ENCODE results near the gene ASIC4.
A peak's percentile ranks its signal among the peaks of the same experiment; 100 is the strongest.

ASIC4 gene

DNA sequence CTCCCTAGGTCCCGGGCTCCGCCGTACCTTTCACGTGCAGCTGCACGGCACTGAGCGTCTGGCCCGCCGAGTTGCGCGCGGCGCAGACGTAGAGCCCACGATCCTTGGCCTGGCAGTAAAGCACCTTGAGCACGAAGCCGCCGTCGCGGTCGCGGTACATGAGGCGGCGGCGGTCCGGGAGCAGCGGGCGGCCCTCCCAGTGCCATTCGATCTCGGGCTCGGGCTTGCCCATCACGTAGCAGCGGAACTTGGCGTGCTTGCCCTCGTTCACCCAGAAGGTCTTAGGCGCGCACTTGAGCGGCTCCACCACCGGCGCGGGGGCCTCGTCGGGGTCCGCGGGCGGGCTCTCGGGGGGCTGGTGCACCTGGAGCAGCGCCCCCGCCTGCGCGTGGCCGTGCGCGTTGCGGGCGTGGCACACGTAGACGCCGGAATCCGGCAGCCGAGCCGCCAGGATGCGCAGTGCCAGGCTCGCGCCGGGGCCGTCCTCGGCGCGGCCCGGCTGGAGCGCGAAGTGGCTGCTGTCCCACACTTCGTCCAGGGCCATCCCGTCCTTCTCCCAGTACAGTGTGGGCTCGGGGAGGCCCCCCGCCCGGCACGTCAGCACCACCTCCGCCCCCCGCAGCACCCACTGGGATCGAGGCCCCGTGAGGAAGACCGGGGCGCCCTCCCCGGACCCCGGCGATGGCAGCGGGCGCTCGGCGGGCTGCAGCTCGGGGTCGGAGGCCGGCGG lies 56.1 kb downstream of the ASIC4 start:
- DNase-seq (ENCODE audit: low read depth), result no peak
- H3K4me3 ChIP-seq (ENCODE audit: low read depth, low read length), result peak overlapping the region; percentile 58
- in situ Hi-C loops (cut with HindIII; ENCODE audit: low sequenced_read_pairs), result no loop called here
- TF ChIP-seq, protein P1, sequence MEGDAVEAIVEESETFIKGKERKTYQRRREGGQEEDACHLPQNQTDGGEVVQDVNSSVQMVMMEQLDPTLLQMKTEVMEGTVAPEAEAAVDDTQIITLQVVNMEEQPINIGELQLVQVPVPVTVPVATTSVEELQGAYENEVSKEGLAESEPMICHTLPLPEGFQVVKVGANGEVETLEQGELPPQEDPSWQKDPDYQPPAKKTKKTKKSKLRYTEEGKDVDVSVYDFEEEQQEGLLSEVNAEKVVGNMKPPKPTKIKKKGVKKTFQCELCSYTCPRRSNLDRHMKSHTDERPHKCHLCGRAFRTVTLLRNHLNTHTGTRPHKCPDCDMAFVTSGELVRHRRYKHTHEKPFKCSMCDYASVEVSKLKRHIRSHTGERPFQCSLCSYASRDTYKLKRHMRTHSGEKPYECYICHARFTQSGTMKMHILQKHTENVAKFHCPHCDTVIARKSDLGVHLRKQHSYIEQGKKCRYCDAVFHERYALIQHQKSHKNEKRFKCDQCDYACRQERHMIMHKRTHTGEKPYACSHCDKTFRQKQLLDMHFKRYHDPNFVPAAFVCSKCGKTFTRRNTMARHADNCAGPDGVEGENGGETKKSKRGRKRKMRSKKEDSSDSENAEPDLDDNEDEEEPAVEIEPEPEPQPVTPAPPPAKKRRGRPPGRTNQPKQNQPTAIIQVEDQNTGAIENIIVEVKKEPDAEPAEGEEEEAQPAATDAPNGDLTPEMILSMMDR (IDR thresholded peaks at IDR 0.05; ENCODE audit: low read depth, low read length, missing control alignments), result no peak

DNA sequence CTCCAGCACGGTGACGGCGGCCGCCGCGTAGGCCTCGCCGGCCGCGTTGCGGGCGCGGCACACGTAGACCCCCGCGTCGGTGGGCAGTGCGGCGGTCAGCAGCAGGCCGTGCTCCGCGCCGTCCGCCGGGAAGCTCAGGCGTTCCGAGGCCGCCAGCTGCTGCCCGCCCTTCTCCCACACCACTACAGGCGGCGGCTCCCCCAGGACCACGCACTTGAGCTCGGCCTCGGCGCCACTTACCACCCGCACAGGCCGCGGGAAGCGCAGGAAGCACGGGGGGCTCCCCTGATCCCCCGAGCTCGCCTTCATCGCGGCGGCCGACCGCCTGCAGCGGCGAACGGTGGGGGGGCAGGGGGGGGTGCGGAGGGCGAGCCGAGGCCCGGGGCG lies 56.6 kb downstream of the ASIC4 start:
- TF ChIP-seq, protein P1 (IDR thresholded peaks at IDR 0.05; ENCODE audit: low read depth, low read length, missing control alignments), result no peak
- DNase-seq (ENCODE audit: low read depth), result no peak
- H3K4me3 ChIP-seq (ENCODE audit: low read depth, low read length), result peak overlapping the region; percentile 58
- in situ Hi-C loops (cut with HindIII; ENCODE audit: low sequenced_read_pairs), result no loop called here

DNA sequence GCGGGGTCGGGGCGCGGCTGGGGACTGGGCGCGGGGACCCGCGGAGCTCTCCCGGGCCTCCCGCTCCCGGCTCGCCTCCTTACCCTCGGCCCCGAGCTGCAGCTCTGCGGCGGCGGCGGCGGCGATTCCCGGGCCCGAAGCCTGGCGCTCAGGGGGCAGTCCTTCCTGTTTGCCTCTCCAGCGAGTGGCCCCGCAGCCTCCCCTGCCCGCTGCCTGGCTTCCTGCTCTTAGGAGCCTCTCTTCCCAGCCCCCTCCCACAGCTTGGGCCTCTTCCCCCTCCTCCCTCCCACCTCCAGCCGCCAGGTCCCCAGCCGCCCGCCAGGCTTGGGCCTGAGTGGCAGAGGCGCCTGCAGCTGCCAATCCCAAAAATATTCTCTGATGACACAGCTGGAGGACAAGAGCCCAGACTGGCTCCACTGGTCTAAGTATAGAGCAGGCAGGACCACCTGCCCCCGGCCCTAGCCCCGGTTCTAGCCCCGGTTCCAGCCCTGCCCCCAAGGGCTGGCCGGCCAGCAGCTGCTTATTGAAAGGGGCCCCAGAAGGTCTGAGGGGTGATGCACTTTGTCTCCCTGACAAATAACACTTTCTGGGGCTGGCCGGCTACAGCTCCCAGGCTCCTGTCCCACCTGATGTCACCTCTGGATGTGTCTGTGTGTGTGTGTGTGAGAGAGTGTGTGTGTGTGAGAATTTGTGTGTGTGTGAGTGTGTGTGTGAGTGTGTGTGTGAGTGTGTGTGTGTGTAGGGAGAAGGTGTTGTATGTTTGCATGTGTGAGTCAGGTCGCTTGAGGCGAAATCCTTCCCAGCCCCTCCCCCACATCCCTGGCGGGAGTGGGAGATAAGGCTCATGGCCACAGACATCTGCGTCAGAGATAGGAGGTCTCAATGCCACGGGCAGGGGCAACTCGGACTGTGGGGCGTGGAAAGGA lies 57.3 kb downstream of the ASIC4 start, which contains the start of gene OBSL1:
OBSL1 (minus strand) TSS at position 229 of the 926 bp plus-strand sequence. CDS start 307 bp downstream, outside the sequence.
- TF ChIP-seq, protein P1 (IDR thresholded peaks at IDR 0.05; ENCODE audit: low read depth, low read length, missing control alignments), result no peak
- in situ Hi-C loops (cut with HindIII; ENCODE audit: low sequenced_read_pairs), result no loop called here
- H3K4me3 ChIP-seq (ENCODE audit: low read depth, low read length), result peak within 1 kb of the TSS; percentile 58
- DNase-seq (ENCODE audit: low read depth), result peak; percentile 34

DNA sequence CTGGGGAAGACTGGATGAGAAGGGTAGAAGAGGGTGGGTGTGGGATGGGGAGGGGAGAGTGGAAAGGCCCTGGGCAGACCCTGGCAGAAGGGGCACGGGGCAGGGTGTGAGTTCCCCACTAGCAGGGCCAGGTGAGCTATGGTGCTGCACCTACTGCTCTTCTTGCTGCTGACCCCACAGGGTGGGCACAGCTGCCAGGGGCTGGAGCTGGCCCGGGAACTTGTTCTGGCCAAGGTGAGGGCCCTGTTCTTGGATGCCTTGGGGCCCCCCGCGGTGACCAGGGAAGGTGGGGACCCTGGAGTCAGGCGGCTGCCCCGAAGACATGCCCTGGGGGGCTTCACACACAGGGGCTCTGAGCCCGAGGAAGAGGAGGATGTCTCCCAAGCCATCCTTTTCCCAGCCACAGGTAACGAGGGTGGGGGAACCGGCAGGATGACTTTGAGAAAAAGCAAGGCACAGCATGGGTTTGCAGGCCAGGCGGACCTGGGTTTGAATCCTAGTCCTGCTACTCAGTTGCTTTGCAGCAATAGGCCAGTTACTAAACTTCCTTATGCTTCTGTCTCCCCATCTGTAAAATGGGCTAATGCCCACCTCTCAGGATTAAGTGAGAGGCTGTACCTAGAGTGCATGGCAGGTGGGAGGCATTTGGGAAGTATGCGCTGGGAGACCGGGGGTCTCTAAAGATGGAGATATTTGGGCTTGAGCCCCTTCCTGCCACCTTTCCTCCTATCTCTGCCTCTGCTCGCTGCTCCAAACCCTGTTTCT lies 58.1 kb downstream of the ASIC4 start, which contains the start of gene INHA:
INHA (plus strand) TSS at position 74 of the 765 bp plus-strand sequence; CDS start at position 139, 65 bp downstream.
- TF ChIP-seq, protein P1 (IDR thresholded peaks at IDR 0.05; ENCODE audit: low read depth, low read length, missing control alignments), result no peak
- peak within 1 kb of the TSS; percentile 58 for H3K4me3 ChIP-seq (ENCODE audit: low read depth, low read length)
- no peak for DNase-seq (ENCODE audit: low read depth)
- in situ Hi-C loops (cut with HindIII; ENCODE audit: low sequenced_read_pairs), result no loop called here

DNA sequence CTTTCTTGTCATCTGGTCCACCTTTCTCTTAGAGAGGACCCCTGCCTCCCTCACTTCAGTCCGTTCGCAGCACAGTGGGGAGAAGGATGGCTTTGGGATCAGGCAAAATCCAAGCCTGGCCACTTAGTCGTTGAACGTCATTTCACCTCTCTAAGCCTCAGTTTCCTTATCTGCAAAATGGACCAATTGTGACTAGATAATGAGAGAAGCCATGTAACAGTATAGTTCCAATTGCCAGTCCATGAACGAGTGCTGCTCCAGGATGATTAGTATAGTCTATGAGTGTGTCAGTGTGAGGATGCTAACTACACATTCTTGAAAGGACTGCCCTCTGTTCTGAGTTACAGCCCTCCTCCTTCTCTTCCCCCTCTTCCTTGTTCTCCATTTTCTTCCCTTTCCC lies 58.9 kb downstream of the ASIC4 start:
- TF ChIP-seq, protein P1 (IDR thresholded peaks at IDR 0.05; ENCODE audit: low read depth, low read length, missing control alignments), result no peak
- DNase-seq (ENCODE audit: low read depth), result no peak
- in situ Hi-C loops (cut with HindIII; ENCODE audit: low sequenced_read_pairs), result no loop called here

More for the DNA sequence above, 58.9 kb downstream of the ASIC4 start:
- no peak overlapping the region for H3K4me3 ChIP-seq (ENCODE audit: low read depth, low read length)
